ENCODE data around the gene MACROD2.

Gene MACROD2

GRCh38 chr20:14816471-14816870 is 821.2 kb downstream of the MACROD2 start:
- no peak for DNase-seq (ENCODE audit: low spot score)

- no peak for DNase-seq (ENCODE audit: low spot score)
Observed at GRCh38 chr20:14817101-14817500, 821.8 kb downstream of the MACROD2 start.

GRCh38 chr20:14820771-14821170 is 825.5 kb downstream of the MACROD2 start:
- no peak for DNase-seq (ENCODE audit: low spot score)

- no peak for DNase-seq (ENCODE audit: low spot score)
Observed at GRCh38 chr20:14821251-14821650, 825.9 kb downstream of the MACROD2 start.

- no peak for DNase-seq (ENCODE audit: low spot score)
Observed at GRCh38 chr20:14824996-14825395, 829.7 kb downstream of the MACROD2 start.

GRCh38 chr20:14826543-14827313 is 831.4 kb downstream of the MACROD2 start:
- no peak for DNase-seq (ENCODE audit: low spot score)

- no peak for DNase-seq (ENCODE audit: low spot score)
Observed at GRCh38 chr20:14828459-14828858, 833.1 kb downstream of the MACROD2 start.

- no peak for DNase-seq (ENCODE audit: low spot score)
Observed at GRCh38 chr20:14829906-14830305, 834.6 kb downstream of the MACROD2 start.

GRCh38 chr20:14830466-14830865 is 835.1 kb downstream of the MACROD2 start:
- no peak for DNase-seq (ENCODE audit: low spot score)

- no peak for DNase-seq (ENCODE audit: low spot score)
Observed at GRCh38 chr20:14830899-14831298, 835.6 kb downstream of the MACROD2 start.

GRCh38 chr20:14832630-14833029 is 837.3 kb downstream of the MACROD2 start:
- DNase-seq (ENCODE audit: low spot score), result no peak

- DNase-seq (ENCODE audit: low spot score), result no peak
Observed at GRCh38 chr20:14838663-14839628, 843.6 kb downstream of the MACROD2 start.

- DNase-seq (ENCODE audit: low spot score), result no peak
Observed at GRCh38 chr20:14845199-14846160, 850.2 kb downstream of the MACROD2 start.

GRCh38 chr20:14848806-14849205 is 853.5 kb downstream of the MACROD2 start:
- DNase-seq (ENCODE audit: low spot score), result no peak

- DNase-seq (ENCODE audit: low spot score), result no peak
Observed at GRCh38 chr20:14853079-14853478, 857.8 kb downstream of the MACROD2 start.

- DNase-seq (ENCODE audit: low spot score), result no peak
Observed at GRCh38 chr20:14855171-14855570, 859.9 kb downstream of the MACROD2 start.

GRCh38 chr20:14859627-14860026 is 864.3 kb downstream of the MACROD2 start:
- DNase-seq (ENCODE audit: low spot score), result no peak

GRCh38 chr20:14860410-14860814 is 865.1 kb downstream of the MACROD2 start:
- DNase-seq (ENCODE audit: low spot score), result no peak

GRCh38 chr20:14861028-14861699 is 865.8 kb downstream of the MACROD2 start:
- DNase-seq (ENCODE audit: low spot score), result no peak

- DNase-seq (ENCODE audit: low spot score), result no peak
Observed at GRCh38 chr20:14865169-14865568, 869.9 kb downstream of the MACROD2 start.

GRCh38 chr20:14865731-14866130 is 870.4 kb downstream of the MACROD2 start:
- DNase-seq (ENCODE audit: low spot score), result no peak
